Vagina (tissue), 2 donors: Measurements from ENCODE around the gene ADK.

Source experiments
- POLR2A ChIP-seq, 2 donors: fragments of 450-650 bp; IDR thresholded peaks; one replicate each; pipeline ENCODE4 v1.6.1; 2017; ENCODE audit warnings: antibody characterized with exemption in 2 of 2, mild to moderate bottlenecking in 2 of 2, moderate library complexity in 2 of 2
- POLR2AphosphoS5 ChIP-seq, 2 donors: sonication (generic); formaldehyde crosslinking; IDR thresholded peaks; one replicate each; pipeline ENCODE4 v1.9.0; 2017; ENCODE audit warnings: antibody characterized with exemption in 2 of 2, mild to moderate bottlenecking in 2 of 2, low read depth in 1 of 2; ENCODE audit not compliant: insufficient read depth in 1 of 2
- TF ChIP-seq, protein P1 (sequence below), 3 experiments: fragments of 450-650 bp in 2 of 3; fragments of 200-600 bp in 1 of 3; sonication (generic) in 1 of 3; IDR thresholded peaks; one replicate each; pipeline ENCODE4 v1.5.1; 2017 to 2019; ENCODE audit warnings: antibody characterized with exemption in 3 of 3, mild to moderate bottlenecking in 2 of 3, moderate library complexity in 2 of 3

DNA sequence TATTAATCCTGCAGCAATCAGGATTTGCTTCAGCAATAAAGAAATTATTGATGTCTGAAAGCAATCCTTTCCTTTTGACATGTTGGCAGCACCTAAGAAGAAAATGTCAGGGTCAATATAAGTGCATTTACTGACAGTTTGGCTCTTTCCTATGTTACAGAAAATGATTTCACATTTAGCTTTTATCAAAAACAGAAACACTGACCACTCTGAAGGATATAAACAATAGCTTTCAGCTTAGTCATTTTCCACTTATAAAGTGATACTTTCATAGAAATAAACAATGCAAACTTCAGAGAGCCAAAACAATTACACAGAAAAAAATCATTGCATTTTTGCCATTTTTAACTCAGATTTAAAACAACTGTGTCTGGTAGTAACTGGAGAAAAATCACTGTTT, 349.8 kb downstream of the ADK start:
- TF ChIP-seq, protein P1, sequence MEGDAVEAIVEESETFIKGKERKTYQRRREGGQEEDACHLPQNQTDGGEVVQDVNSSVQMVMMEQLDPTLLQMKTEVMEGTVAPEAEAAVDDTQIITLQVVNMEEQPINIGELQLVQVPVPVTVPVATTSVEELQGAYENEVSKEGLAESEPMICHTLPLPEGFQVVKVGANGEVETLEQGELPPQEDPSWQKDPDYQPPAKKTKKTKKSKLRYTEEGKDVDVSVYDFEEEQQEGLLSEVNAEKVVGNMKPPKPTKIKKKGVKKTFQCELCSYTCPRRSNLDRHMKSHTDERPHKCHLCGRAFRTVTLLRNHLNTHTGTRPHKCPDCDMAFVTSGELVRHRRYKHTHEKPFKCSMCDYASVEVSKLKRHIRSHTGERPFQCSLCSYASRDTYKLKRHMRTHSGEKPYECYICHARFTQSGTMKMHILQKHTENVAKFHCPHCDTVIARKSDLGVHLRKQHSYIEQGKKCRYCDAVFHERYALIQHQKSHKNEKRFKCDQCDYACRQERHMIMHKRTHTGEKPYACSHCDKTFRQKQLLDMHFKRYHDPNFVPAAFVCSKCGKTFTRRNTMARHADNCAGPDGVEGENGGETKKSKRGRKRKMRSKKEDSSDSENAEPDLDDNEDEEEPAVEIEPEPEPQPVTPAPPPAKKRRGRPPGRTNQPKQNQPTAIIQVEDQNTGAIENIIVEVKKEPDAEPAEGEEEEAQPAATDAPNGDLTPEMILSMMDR (IDR thresholded peaks at IDR 0.05) = no peak
- TF ChIP-seq POLR2AphosphoS5 (IDR thresholded peaks at IDR 0.05; ENCODE audit: insufficient read depth in 1 of 2, low read depth in 1 of 2) = no peak
- no peak for TF ChIP-seq POLR2A (IDR thresholded peaks at IDR 0.05)
